GM21786 (cell line): Measurements from ENCODE around the gene AHCTF1.
A peak's percentile ranks its signal among the peaks of the same experiment; 100 is the strongest.

Source experiments
- ATAC-seq: cut with Tn5 transposase; IDR thresholded peaks from one replicate; pipeline ENCODE4 v1.9.1; 2021; ENCODE audit not compliant: unreplicated experiment

Gene AHCTF1, protein sequence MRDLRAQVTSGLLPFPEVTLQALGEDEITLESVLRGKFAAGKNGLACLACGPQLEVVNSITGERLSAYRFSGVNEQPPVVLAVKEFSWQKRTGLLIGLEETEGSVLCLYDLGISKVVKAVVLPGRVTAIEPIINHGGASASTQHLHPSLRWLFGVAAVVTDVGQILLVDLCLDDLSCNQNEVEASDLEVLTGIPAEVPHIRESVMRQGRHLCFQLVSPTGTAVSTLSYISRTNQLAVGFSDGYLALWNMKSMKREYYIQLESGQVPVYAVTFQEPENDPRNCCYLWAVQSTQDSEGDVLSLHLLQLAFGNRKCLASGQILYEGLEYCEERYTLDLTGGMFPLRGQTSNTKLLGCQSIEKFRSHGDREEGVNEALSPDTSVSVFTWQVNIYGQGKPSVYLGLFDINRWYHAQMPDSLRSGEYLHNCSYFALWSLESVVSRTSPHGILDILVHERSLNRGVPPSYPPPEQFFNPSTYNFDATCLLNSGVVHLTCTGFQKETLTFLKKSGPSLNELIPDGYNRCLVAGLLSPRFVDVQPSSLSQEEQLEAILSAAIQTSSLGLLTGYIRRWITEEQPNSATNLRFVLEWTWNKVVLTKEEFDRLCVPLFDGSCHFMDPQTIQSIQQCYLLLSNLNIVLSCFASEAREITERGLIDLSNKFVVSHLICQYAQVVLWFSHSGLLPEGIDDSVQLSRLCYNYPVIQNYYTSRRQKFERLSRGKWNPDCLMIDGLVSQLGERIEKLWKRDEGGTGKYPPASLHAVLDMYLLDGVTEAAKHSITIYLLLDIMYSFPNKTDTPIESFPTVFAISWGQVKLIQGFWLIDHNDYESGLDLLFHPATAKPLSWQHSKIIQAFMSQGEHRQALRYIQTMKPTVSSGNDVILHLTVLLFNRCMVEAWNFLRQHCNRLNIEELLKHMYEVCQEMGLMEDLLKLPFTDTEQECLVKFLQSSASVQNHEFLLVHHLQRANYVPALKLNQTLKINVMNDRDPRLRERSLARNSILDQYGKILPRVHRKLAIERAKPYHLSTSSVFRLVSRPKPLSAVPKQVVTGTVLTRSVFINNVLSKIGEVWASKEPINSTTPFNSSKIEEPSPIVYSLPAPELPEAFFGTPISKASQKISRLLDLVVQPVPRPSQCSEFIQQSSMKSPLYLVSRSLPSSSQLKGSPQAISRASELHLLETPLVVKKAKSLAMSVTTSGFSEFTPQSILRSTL (N-terminal part only)

DNA sequence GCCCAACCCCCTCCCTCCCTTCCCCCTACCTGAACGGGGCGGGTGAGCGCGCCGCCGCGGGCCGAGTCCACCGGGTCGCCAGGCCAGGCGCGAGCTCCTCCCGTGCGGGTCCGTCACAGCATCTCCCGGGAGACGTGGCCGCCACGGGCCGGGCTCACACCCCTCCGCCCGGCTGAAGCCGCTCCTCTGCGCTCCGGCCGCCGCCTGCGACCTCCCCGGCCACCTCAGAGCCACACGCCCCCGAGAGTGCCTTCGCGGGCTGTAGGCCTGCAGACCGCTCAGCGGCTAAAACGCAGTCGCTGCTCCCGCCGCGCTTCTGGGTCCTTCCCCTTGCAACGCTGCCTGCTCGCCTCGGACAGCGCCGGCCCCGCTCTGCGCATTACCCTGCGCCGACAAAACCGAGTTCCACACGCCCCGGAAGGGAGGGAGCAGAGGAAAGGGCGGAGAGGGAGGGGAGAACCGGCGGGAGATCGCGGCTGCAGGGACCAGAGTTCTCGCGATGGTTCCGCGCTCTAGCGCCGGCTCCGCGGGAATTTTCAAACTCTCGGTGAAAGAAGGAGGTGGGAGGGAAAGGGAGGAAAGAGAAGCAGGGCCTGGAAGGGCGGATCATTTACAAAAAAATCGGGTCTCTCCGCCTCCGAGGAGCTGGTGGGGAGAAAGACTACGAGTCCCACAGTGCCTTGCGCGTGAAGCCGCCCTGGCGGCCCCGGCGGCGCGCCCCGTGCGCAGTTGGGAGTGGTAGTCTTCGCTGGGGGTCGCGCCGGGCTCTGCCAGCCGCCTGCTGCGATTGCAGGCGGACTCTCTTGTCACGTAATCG lies at the start of gene AHCTF1:
Gene AHCTF1 (minus strand): TSS at position 400 of the 817 bp plus-strand sequence. CDS start 13,578 bp downstream, outside the sequence.
- ATAC-seq: peak; percentile 90

DNA sequence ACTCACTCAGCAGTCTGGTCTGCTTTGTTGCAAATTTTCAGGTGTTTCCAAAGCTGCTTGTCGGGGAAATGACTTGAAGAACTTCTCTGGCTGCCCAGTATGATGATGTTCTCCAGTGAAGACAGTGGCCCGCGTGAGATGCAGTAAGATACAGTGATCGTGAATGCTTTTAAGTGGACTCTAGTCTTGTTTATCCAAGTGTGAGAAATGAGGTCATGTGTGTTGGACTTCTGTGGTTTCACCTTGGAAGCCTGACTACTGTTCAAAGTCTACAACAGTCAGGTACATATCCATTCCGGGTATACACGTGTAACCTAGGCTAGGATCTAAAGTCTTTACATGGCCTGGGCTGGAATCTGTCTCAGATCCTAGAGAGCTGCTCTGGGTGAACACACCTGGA lies 47.0 kb upstream of the AHCTF1 start:
- no peak for ATAC-seq

DNA sequence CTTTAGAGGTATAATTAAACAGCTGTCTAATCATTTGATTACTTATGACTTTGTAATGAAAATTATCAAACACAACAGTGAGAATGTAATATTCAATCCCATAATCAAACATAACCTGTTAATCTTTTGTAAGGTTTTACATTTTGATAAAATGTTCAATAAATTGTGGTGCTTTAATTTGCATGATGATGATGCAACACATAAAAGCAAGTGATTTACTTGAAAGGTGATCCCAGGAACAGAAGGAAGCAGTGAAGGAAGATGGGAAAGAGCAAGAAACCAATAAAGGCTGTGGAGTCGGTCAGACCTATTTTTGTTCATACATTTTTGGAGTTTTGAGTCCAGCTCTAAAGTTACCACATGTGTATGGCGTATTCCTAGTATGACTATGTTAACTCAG lies 46.5 kb upstream of the AHCTF1 start:
- no peak for ATAC-seq

DNA sequence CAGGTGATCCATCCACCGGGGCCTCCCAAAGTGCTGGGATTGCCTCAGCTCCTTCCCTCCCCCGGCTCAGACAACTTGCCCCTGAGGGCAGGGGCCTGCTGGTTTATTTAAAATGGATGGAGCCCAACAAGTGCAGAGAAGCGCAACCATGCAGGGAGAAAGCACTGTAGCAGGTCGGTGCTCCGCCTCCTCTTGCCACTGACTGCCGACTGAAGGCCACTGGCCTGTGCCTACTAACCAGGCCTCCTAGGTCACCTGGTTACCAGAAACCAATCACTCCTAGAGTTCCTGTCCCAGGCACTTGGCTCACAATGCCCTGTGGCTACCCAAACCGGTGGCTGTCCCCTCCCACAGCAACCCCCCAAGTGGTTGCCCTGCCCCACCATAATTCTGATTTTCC lies 40.2 kb upstream of the AHCTF1 start:
- ATAC-seq: no peak

DNA sequence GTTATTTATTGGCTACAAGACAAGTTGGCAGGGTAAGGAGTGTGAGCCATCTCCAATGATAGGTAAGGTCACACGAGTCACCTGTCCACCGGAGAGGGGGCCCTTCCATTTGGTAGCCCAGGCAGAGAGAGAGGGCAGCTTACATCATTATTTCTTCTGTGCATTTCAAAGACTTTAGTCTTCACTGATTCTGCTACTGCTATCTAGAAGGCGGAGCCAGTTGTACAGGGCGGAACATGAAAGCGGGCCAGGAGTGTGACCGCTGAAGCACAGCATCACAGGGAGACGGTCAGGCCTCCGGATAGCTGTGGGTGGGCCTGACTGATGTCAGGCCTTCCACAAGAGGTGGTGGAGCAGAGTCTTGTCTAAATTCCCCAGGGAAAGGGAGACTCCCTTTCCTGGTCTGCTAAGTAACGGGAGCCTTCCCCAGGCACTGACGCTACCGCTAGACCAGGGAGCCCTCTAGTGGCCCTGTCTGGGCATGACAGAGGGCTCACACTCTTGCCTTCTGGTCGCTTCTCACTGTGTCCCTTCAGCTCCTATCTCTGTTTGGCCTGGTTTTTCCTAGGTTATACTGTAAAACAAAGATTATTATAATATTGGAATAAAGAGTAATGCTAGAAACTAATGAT lies 39.5 kb upstream of the AHCTF1 start:
- no peak for ATAC-seq

DNA sequence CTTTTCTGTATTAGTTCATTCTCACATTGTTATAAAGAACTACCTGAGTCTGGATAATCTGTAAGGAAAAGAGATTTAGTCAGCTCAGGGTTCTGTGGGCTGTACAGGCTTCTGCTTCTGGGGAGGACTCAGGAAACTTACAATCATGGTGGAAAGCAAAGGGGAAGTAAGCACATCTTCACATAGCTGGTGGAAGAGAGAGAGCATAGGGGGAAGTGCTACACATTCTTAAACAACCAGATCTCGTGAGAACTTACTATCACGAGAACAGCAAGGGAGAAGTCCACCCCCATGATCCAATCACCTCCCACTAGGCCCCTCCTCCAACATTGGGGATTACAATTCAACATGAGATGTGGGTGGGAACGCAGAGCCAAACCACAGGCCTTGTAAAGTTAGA lies 37.9 kb upstream of the AHCTF1 start:
- no peak for ATAC-seq

DNA sequence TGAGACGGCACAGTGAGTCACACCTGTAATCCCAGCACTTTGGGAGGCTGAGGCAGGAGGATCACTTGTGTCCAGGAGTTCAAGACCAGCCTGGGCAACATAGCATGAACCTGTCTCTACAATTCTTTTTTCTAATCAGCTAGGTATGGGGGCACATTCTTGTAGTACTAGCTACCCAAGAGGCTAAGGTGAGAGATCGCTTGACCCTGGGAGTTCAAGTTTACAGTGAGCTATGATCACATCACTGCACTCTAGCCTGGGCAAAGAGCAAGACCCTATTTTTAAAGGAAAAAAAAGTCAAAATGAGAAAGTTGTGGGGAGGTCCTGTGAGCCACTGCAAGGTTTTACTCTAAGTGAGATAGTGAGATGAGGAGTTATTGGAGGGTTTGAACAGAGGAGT lies 34.8 kb upstream of the AHCTF1 start:
- ATAC-seq: no peak

DNA sequence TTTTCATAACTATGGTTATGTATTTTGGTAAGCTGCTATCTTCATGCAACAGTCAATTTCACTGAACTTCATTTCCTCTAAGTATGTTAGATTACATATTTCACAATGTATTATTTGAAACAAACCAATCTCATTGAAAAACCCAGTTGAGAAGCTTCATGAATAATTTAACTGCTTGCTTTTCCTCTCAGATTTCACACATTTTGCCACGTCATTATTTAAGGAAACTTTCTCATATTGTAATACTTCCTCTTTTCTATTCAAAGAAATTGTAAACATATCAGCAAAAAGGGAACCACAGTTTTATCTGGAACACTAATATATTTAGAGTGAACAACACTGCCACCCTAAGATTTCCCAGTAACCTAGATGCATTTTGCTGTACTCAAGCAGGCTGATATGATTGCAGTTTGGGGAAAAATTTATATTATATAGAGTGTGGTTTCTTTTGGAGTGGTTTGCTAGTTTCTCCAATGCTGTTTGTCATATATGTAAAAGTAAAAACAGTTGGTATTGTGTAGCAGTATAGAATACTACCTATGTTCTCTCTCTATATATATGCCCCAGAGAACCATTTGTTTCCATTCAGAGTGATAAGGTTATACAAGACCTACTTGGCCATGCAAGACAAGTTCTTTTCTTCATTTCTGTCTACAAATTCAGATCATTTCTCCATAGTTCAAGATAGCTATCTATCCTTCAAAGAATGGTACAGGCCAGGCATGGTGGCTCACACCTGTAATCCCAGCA lies 28.4 kb upstream of the AHCTF1 start:
- ATAC-seq: peak; percentile 67

DNA sequence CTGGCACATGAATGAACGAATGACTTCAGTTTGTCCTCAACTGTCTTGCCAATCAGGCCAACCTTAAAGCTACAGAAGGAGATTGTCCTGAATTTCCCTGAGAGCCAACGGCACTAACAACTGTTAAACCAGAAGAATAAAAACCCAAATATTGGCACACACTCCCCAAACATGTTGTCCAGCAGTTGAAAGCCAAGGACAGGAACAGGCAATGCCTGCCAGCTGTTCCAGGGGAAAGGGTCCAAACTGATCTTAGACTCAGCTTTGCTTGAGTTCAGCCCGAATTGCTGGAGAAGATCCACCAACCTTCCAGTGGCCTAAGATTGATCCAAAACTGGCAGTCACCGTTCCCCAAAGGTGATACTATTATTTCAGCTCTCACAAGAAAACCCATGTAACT lies 22.4 kb upstream of the AHCTF1 start:
- ATAC-seq: no peak

DNA sequence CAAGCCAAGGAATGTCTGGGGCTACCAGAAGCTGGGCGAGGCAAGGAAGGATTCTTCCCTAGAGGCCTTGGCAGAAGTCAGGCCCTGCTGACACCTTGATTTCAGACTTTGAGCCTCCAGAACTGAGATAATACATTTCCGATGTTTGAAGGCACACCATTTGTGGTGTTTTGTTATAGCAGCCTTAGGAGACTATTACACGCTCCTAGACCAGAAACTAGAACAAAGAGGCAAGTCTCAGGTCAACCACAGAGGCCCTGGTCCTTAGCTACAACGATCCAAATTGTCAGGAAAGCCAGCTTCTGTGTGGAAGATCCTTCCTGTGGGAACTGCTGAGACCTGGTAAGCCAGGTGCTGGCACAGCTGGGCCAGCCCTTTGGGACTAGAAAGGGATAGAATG lies 19.7 kb upstream of the AHCTF1 start:
- no peak for ATAC-seq

DNA sequence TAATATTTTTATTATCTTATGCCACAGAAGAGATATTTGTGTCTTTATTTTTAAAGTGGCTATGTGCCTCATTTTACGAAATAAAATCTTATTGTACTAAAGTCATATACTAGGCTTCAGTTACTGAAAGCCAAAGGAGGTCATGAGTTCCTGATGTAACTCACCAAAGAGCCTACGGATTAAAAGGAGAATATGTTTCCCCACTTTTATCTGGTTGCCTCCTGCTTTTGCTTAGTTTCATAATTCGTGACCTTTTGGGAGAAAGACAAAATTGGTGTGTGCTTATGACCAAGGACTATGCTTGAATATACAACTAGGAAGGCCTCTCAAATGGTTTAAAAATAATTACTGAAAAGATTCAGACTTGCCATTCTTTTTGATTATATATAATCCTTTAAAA lies 18.2 kb upstream of the AHCTF1 start:
- no peak for ATAC-seq

DNA sequence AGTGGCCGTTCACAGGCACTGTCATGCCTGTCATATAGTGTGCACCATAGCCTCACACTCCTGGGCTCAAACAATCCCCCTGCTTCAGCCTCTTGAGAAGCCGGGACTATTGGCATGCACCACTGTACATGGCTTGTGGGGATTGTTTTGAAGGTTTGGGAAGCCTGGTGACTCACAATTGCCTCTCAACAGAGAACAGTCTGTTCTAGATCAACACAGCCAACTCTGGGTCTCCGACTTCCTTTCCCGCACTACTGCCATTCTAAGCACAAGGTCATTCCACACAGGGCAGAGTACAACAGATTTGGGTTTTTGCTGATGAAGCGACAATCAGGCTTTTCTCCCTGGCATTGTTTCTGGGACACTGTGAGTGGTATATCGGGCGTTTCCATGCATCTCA lies 15.5 kb upstream of the AHCTF1 start:
- ATAC-seq: no peak

DNA sequence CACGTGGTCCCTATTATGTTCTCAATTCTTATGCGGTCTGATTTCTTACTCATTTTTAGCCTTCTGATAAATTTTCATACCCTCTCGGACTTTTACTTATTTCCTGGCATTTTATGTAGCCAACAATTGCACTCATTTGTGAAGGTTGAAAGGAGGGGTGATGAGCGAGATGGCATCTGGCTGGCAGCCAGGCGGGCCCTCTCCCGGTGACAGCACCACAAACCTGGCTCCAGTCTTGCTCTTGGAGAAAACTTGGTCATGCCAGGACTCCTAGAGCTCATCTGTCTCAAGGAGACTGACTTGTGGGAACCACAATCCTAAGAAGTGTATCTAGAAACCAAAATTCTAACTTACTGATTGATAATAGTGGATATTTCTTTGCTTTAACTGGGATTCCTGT lies 14.6 kb upstream of the AHCTF1 start:
- ATAC-seq: no peak

DNA sequence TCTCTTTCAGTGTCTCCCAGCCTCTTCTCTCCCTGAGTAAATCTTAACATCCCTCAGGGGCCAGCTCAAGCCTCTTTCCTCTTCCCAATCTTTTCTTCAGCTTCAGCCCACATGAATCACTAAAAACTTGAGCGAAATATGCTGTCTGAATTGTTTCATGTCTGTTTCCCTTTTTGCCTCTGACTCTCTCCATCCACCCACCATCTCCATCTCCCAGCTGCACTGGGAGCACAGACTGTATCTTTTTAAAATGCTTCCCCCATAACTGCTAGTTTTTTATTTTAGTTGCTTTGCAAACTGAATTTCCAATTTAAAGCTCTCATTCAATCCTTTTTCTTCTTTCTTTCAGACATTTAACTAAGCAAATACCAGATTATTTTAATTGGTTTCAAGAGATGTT lies 3.0 kb upstream of the AHCTF1 start:
- no peak for ATAC-seq

DNA sequence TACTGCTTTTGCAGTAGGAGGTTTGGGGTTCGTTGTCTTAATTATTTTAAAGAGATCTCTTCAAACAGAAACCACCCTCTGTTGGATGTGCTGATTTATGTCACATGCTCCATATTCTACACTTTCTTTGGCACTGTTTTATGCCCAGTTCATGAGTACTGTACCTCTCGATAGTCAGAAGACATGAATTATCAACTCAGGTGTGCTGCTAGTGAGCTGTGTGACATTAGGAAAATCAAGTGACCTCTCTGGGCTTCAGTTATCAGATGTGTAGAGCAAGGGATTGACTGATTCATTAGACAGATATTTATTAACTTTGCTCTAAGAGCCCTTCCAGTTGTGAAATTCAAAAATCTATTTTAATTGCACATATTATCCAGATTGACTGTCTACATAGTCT lies 2.1 kb upstream of the AHCTF1 start:
- ATAC-seq: no peak

DNA sequence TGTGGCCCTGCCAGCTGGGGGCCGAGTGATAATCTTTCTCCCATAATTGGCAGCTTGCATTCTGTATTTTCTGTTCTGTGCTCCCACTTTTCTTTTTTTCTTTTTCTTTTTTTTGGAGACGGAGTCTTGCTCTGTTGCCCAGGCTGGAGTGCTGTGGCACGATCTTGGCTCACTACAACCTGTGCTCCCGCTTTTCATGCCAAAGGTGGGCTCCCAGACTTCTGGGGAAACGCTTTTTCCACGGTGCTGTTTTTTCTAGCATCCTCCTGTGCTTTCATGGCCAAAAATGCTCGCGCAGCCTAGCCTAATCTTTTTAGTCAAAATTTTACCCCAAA lies 585 bp upstream of the AHCTF1 start:
- ATAC-seq: no peak

DNA sequence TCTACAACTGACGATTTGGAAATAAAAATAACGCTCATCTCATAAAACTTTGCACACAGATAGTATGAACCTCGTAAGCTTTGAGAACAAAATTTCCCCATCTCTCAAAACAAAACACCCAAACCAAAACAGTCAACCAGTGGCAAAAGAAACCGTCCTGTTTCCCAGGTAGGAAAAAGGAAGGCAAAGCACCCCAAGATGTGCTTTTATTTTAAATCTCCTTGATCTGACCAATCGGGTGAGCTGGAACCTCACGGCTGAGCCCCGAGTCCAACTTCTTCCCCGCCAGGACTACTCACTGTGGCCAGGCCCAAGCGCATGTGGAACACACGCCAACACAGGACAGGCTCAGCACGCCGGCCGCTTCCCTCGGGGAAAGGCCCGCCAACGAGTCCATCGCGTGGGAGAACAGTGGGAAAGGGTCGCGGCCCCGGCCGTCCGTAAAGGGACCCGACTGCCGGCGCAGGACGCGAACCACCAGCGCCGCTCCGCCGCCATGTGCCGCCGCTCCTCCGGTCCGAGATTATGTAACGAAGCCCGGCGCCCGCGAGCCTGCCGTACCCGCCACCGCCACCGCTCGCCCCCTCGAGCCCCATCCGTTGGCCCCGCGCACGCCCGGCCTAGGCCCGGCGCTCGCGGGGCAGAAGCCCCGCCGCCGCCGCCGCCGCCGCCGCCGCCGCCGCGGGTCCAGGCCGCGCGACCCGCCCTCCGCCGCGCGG lies 759 bp downstream of the AHCTF1 start:
- ATAC-seq: peak; percentile 21

DNA sequence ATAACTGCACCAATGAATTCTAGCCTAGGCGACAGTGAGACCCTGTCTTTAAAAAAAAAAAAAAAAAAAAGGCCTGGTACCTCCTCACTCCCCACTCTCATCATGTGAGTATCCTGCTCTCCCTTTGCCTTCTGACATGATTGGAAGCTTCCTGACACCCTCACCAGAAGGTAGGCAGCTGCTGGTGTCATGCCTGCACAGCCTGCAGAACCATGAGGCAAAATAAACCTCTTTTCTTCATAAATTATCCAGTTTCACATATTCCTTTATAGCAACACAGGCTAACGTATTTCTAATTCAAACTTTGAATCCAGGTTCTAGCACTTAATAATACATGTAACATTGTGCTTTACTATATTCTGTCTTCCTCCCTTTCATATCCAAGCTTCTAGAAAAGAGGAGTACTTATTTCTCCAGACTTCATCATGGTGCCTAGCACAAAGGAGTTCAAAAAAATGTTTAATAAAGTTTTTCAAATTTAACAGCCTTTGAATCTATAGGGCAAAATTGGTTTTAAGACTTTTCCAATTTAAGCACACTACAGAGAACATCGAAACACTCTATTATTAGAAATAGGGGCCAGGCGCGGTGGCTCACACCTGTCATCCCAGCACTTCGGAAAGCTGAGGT lies 5.6 kb downstream of the AHCTF1 start:
- ATAC-seq: no peak

DNA sequence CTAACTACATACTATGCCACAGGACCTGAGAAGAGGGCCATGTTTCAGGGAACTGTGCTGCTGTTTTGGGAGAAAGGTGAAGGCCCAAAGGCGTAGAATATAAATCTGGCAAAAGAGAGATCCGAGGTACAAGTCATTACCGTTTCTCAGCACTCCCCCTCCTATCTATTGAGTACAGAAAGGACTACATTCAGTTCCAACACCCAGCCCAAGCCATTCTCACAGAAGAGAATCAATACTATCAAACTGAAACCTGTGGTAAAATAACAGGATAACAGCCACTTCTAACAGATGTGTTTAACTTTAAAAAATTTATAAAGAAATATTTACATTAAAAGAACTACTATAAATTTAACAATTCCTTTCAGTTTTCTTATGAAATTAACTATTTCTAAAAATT lies 7.8 kb downstream of the AHCTF1 start:
- ATAC-seq: no peak
